HG03460 (cell line): Measurements from ENCODE around the gene SERINC4.
A peak's percentile ranks its signal among the peaks of the same experiment; 100 is the strongest.

ENCODE experiments used
- ATAC-seq: cut with Tn5 transposase; IDR thresholded peaks from one replicate; pipeline ENCODE4 v1.9.1; 2021; ENCODE audit not compliant: unreplicated experiment

The SERINC4 gene

DNA sequence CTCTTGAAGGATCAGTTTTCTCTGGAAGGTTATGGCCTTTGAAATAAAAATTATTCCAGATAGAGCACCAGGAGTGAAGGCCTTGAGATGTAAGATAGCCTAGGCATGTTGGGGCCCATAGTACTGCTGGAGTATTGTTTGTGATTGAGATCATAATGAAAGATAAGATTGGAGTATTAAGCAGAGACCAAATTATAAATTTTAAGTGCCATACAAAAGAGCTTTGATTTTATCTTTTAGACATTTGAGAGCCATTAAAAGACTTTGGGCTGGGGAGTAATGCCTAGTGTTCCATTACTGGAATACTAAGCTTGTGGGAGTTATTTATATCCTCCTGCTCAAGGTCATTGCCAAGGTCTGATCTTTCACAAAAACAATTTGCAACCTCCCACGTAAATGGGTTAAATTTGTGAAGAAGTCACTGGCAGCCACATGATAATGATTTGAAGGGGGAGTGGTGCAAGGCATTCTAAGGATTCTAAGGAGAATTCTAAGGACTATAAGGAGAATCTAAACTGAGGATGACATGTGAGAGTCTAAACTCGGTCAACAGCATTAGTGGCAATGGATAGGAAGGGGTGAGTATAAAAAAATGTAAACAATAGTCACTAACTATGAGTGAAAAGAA, 36.1 kb downstream of the SERINC4 start:
- no peak for ATAC-seq

GRCh38 chr15:43762824-43763223, 37.2 kb downstream of the SERINC4 start:
- no peak for ATAC-seq

- ATAC-seq, result no peak
Observed at GRCh38 chr15:43751885-43752284, 48.1 kb downstream of the SERINC4 start.

- ATAC-seq, result peak; percentile 40
Observed at GRCh38 chr15:43749690-43750345, 50.2 kb downstream of the SERINC4 start.

DNA sequence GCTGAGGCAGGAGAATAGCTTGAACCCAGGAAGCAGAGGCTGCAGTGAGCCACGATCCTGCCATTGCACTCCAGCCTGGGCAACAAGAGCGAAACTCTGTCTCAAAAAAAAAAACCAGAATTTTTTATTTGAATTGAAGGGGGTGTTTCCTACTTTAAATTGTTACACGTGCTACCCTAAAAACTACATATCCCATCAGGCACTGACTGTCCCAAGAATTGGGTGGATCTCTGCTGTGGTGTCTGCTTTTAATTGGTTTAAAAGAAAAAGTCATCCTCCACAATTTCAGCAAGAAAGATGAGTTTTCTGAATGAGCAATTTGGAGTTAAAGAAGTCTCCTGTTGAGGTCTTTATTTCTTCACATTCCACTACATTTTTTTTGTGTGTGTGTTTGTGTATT, 51.6 kb downstream of the SERINC4 start:
- ATAC-seq, result no peak

DNA sequence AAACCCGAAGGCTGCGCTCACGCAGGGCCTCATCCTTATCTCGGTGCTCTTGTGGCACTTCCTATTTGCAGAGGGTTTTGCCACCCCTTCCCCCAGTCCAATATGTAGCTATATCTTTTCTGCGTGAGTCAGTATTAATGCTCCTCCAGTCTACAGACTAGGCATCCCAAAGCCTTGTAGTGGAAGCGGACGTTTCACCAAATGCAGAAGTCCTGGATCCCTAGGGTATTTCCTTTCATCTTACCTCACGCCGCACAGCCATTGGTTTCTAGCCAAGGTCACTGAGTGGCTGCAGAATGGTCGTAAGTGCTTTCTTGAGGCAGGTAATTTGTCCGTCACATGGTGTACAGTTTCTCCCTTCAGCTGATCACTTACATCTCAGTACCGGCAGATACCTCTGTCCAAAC, 53.1 kb downstream of the SERINC4 start:
- ATAC-seq, result peak; percentile 28

GRCh38 chr15:43746245-43746902, 53.6 kb downstream of the SERINC4 start, which contains the start of gene PDIA3:
TSS of gene PDIA3 (plus strand) at chr15:43746438. CDS start at chr15:43746540, 102 bp downstream.
- peak; percentile 72 for ATAC-seq
